Peyer's patch (tissue), 4 donors: ENCODE data around the gene SLAIN2.

Experiments
- CTCF ChIP-seq, 6 experiments: fragments of 450-650 bp in 4 of 6; fragments of 200-600 bp in 2 of 6; sonication (generic) in 1 of 6; IDR thresholded peaks; one replicate each; pipeline ENCODE4 v1.5.1; 2017 to 2019; ENCODE audit warnings: antibody characterized with exemption in 6 of 6, mild to moderate bottlenecking in 3 of 6, moderate library complexity in 1 of 6
- POLR2A ChIP-seq, 2 donors: fragments of 450-650 bp; IDR thresholded peaks; one replicate each; pipeline ENCODE4 v1.5.1; 2017; ENCODE audit warnings: antibody characterized with exemption in 2 of 2, mild to moderate bottlenecking in 2 of 2, moderate library complexity in 2 of 2

- TF ChIP-seq POLR2A (IDR thresholded peaks at IDR 0.05) (no peak), CTCF (IDR thresholded peaks at IDR 0.05) (no peak)
Measured at GRCh38 chr4:48467442-48467841, 126.1 kb downstream of the SLAIN2 start.
